Measurements from ENCODE around the gene HBB. TPM values are rescaled to one million over a fixed set of nuclear protein-coding genes. Genes with fewer than 3 reads are reported as not detected.

The HBB gene
- total and polyA plus RNA-seq, 4 donors = 5.7 to 3,950 (median 50.2) TPM

- Histone ChIP-seq H3K27me3 (ENCODE audit: control insufficient read depth in 4 of 4, insufficient read depth in 4 of 4, low read length in 3 of 4) (peaks cover 0 to 3% (median 0%) of the 10 kb centered on the region in 4 donors), H3K4me3 (ENCODE audit: low read depth in 1 of 3, low read length in 3 of 3) (no peak overlapping the region), H3K27ac (ENCODE audit: low read depth in 1 of 2, low read length in 2 of 2) (no peak overlapping the region), H3K9ac (ENCODE audit: low read depth in 1 of 2, low read length in 2 of 2) (no peak overlapping the region), H3K9me3 (ENCODE audit: control insufficient read depth in 4 of 4, low read length in 3 of 4) (peaks cover 0 to 2% (median 0%) of the 10 kb centered on the region in 4 donors), H3K4me1 (ENCODE audit: control insufficient read depth in 4 of 4, insufficient read depth in 4 of 4, low read length in 3 of 4) (no peaks in the 10 kb centered on the region), H3K36me3 (ENCODE audit: control insufficient read depth in 4 of 4, insufficient read depth in 3 of 4, low read depth in 1 of 4, low read length in 3 of 4) (no peaks in the 10 kb centered on the region)
- TF ChIP-seq RAD21 (IDR thresholded peaks at IDR 0.05) (no peak), RXRA (IDR thresholded peaks at IDR 0.05) (no peak), GABPA (IDR thresholded peaks at IDR 0.05 in 1 of 2, conservative IDR thresholded peaks at IDR 0.05 in 1 of 2) (no peak), NR2F2 (IDR thresholded peaks at IDR 0.05) (no peak), REST (IDR thresholded peaks at IDR 0.05) (no peak)
- TF ChIP-seq, protein P1, sequence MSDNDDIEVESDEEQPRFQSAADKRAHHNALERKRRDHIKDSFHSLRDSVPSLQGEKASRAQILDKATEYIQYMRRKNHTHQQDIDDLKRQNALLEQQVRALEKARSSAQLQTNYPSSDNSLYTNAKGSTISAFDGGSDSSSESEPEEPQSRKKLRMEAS (IDR thresholded peaks at IDR 0.05) = no peak
- TF ChIP-seq, protein P2, sequence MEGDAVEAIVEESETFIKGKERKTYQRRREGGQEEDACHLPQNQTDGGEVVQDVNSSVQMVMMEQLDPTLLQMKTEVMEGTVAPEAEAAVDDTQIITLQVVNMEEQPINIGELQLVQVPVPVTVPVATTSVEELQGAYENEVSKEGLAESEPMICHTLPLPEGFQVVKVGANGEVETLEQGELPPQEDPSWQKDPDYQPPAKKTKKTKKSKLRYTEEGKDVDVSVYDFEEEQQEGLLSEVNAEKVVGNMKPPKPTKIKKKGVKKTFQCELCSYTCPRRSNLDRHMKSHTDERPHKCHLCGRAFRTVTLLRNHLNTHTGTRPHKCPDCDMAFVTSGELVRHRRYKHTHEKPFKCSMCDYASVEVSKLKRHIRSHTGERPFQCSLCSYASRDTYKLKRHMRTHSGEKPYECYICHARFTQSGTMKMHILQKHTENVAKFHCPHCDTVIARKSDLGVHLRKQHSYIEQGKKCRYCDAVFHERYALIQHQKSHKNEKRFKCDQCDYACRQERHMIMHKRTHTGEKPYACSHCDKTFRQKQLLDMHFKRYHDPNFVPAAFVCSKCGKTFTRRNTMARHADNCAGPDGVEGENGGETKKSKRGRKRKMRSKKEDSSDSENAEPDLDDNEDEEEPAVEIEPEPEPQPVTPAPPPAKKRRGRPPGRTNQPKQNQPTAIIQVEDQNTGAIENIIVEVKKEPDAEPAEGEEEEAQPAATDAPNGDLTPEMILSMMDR (IDR thresholded peaks at IDR 0.05; ENCODE audit: low read depth, low read length, missing input control) = no peak
- TF ChIP-seq, protein P3, sequence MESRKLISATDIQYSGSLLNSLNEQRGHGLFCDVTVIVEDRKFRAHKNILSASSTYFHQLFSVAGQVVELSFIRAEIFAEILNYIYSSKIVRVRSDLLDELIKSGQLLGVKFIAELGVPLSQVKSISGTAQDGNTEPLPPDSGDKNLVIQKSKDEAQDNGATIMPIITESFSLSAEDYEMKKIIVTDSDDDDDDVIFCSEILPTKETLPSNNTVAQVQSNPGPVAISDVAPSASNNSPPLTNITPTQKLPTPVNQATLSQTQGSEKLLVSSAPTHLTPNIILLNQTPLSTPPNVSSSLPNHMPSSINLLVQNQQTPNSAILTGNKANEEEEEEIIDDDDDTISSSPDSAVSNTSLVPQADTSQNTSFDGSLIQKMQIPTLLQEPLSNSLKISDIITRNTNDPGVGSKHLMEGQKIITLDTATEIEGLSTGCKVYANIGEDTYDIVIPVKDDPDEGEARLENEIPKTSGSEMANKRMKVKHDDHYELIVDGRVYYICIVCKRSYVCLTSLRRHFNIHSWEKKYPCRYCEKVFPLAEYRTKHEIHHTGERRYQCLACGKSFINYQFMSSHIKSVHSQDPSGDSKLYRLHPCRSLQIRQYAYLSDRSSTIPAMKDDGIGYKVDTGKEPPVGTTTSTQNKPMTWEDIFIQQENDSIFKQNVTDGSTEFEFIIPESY (IDR thresholded peaks at IDR 0.05) = no peak
- WGBS = 84% methylated on average over 1 of the region's 1 CpG
- DNase-seq (ENCODE audit: low spot score) = no peak
Measured at GRCh38 chr11:5240056-5240455, 13.2 kb upstream of the HBB start.

DNA sequence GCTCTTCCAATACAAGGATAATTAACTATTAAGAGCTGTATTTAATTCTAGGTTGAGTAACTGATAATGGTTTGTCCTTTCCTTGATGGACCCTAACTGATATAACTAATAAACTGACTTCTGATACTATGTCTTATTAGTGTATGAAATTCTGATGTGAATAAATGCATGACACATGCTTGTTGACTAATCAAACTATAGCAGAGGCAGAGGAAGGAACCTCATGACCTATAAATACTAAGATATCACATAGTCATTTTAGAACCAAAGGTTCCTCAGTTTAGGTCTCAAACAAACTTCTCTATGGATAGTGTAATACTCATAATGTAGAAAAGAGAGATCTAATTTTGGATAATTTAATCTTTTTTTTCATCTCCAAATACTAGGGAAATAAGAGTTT lies 12.2 kb upstream of the HBB start:
- Histone ChIP-seq H3K9me3 (ENCODE audit: control insufficient read depth in 4 of 4, low read length in 3 of 4) (peaks cover 0 to 2% (median 0%) of the 10 kb centered on the region in 4 donors), H3K4me3 (ENCODE audit: low read depth in 1 of 3, low read length in 3 of 3) (no peak overlapping the region), H3K9ac (ENCODE audit: low read depth in 1 of 2, low read length in 2 of 2) (no peak overlapping the region), H3K27ac (ENCODE audit: low read depth in 1 of 2, low read length in 2 of 2) (no peak overlapping the region), H3K36me3 (ENCODE audit: control insufficient read depth in 4 of 4, insufficient read depth in 3 of 4, low read depth in 1 of 4, low read length in 3 of 4) (no peaks in the 10 kb centered on the region), H3K27me3 (ENCODE audit: control insufficient read depth in 4 of 4, insufficient read depth in 4 of 4, low read length in 3 of 4) (peaks cover 0 to 3% (median 0%) of the 10 kb centered on the region in 4 donors), H3K4me1 (ENCODE audit: control insufficient read depth in 4 of 4, insufficient read depth in 4 of 4, low read length in 3 of 4) (no peaks in the 10 kb centered on the region)
- TF ChIP-seq RAD21 (IDR thresholded peaks at IDR 0.05) (no peak), HNF4A (conservative IDR thresholded peaks at IDR 0.05) (no peak), JUND (IDR thresholded peaks at IDR 0.05) (no peak), FOXA2 (IDR thresholded peaks at IDR 0.05) (no peak), EGR1 (IDR thresholded peaks at IDR 0.05; ENCODE audit: low read depth in 2 of 2) (no peak), GABPA (IDR thresholded peaks at IDR 0.05 in 1 of 2, conservative IDR thresholded peaks at IDR 0.05 in 1 of 2) (no peak), NR2F2 (IDR thresholded peaks at IDR 0.05) (no peak), SP1 (IDR thresholded peaks at IDR 0.05) (no peak), FOXA1 (IDR thresholded peaks at IDR 0.05) (no peak), REST (IDR thresholded peaks at IDR 0.05) (no peak)
- TF ChIP-seq, protein P1 (IDR thresholded peaks at IDR 0.05) = no peak
- DNase-seq (ENCODE audit: low spot score) = no peak

Measured in liver (tissue), 9 donors.